Activated naive CD4-positive, alpha-beta T cell treated with anti-CD3 and anti-CD28 coated beads, Interleukin-2, amount 10 ng/mL, durations not matched to agents 7 days and 5 days (primary cell): ENCODE data around the gene TNFRSF8.

Experiments
- CTCF ChIA-PET: fragments of 350-600 bp; sonication (Branson Sonifier 250); formaldehyde crosslinking; loops from one replicate; lab custom pipeline; 2021; ENCODE audit warnings: antibody characterized with exemption; lab: Charles Lee
- DNase-seq: peaks from one replicate; pipeline ENCODE4 v3.0.0-alpha.2; 2020
- H3K27ac Mint-ChIP-seq: one replicate; pipeline ENCODE4 v1.8.0; 2021; ENCODE audit warnings: mild to moderate bottlenecking, moderate library complexity, mixed read lengths
- H3K27me3 Mint-ChIP-seq: one replicate; pipeline ENCODE4 v1.8.0; 2021; ENCODE audit warnings: mild to moderate bottlenecking, mixed read lengths
- H3K36me3 Mint-ChIP-seq: one replicate; pipeline ENCODE4 v1.8.0; 2021; ENCODE audit warnings: mixed read lengths
- H3K4me1 Mint-ChIP-seq: one replicate; pipeline ENCODE4 v1.8.0; 2021; ENCODE audit warnings: mixed read lengths
- H3K4me3 Mint-ChIP-seq: one replicate; pipeline ENCODE4 v1.8.0; 2021; ENCODE audit warnings: mild to moderate bottlenecking, moderate library complexity, mixed read lengths
- H3K9me3 Mint-ChIP-seq: one replicate; pipeline ENCODE4 v1.8.0; 2021; ENCODE audit warnings: mixed read lengths

The TNFRSF8 gene

DNA sequence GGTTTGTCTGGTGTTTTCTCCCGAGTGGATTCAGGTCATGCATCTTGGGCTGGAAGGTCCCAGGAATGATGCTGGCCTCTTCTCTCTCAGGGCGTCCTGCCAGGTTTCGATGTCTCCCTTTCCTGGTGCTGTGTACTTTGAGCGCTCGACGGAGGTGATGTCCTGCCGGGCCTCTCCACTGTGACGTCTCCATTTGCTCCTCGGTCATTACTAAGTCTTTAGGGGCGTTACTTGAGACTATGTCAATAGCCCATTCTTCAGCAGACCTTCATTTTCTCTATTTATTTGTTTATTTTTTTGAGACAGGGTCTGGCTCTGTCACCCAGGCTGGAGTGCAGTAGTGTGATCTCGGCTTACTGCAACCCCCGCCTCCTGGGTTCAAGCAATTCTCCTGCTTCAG lies 66.5 kb downstream of the TNFRSF8 start:
- Mint-ChIP-seq H3K27ac (no peak overlapping the region), H3K9me3 (no peaks in the 10 kb centered on the region), H3K36me3 (no peaks in the 10 kb centered on the region), H3K27me3 (peaks cover 3% of the 10 kb centered on the region), H3K4me3 (no peak overlapping the region), H3K4me1 (peaks cover 62% of the 10 kb centered on the region)
- CTCF ChIA-PET = interaction anchor here (1.1 kb wide), 1 partner anchor 10 kb away, joined by 4 read pairs; no protein-coding TSS in a partner anchor
- no peak for DNase-seq

DNA sequence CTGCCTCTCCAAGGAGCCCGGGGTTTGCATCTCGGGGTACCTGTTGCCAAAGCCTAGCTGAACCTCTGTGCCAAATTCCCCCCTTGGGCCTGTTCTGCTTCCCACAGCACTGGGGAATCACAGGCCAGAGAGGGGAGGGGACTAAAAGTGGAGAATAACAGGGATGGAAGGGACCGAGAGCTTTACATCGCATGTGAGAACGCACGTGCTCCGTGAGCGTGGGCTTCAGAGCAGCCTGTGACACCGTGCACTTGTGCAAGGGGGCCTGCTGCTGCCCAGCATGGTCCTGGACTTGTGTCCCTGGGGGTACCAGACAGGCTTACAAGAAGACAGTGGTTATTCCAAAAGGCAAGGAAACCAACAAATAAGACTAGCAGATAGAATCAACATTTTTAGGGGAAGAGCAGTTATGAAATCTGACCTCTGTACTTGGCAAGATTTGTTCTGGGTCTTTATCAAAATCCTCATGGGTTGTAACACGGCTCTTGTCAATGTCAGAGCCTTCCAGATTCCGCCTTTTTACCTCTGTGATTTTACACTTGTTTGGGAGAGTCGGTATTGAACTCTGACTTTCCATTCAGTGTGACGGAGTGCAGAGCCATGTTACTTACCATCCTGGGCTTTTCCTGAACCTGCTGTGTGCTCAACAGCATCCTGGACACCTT lies 67.5 kb downstream of the TNFRSF8 start:
- Mint-ChIP-seq H3K27me3 (peaks cover 3% of the 10 kb centered on the region), H3K9me3 (no peaks in the 10 kb centered on the region), H3K27ac (no peak overlapping the region), H3K36me3 (no peaks in the 10 kb centered on the region), H3K4me3 (no peak overlapping the region), H3K4me1 (peaks cover 55% of the 10 kb centered on the region)
- DNase-seq = no peak
- CTCF ChIA-PET = interaction anchor here (1.1 kb wide), 1 partner anchor 9 kb away, joined by 4 read pairs; no protein-coding TSS in a partner anchor

DNA sequence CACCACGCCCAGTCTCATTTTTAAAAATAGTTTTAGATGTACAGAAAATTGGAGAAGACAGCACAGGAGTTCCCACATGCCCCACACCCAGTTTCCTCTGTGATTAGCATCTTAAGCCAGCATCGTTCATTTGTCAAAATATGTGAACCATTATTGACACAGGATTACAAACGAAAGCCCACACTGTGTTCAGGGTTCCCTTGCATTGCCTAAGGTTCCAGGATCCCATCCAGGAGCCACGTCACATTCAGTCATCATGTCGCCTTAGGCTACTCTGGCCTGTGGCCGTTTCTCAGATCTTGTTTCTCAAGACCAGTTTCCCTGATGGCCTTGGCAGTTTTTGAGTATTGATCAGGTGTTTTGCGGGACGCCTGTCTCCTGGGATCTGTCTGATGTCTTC lies 69.0 kb downstream of the TNFRSF8 start:
- no peaks in the 10 kb centered on the region for H3K9me3 Mint-ChIP-seq
- no peaks in the 10 kb centered on the region for H3K27me3 Mint-ChIP-seq
- H3K4me3 Mint-ChIP-seq = no peak overlapping the region
- DNase-seq = no peak
- H3K4me1 Mint-ChIP-seq = peaks cover 45% of the 10 kb centered on the region
- H3K27ac Mint-ChIP-seq = peak overlapping the region; percentile 97
- CTCF ChIA-PET = interaction anchor here (0.8 to 1.2 kb wide), 2 partner anchors 31 to 78 kb away, joined by 3 read pairs; no protein-coding TSS in a partner anchor
- H3K36me3 Mint-ChIP-seq = no peaks in the 10 kb centered on the region

DNA sequence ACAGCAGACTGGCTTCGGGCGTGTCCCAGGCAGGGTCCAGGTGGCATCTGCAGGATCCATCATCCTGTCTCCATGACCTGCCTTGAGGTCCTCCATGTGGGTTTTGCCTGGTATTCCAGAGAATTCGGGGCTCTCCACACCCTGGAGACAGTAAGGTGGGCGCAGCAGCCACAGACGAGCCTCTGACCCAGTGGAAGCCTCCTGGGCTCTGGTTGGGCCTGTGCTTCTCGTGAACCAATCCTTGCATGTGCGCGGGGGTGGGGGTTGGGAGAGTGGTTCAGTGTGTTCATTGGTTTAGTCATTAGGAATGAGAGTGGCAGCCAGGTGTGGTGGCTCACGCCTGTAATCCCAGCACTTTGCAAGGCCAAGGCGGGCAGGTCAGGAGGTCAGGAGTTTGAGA lies 71.6 kb downstream of the TNFRSF8 start:
- no peak for DNase-seq
- peaks cover 35% of the 10 kb centered on the region for H3K4me1 Mint-ChIP-seq
- no peaks in the 10 kb centered on the region for H3K9me3 Mint-ChIP-seq
- H3K27ac Mint-ChIP-seq = no peak overlapping the region
- no peak overlapping the region for H3K4me3 Mint-ChIP-seq
- no peaks in the 10 kb centered on the region for H3K36me3 Mint-ChIP-seq
- CTCF ChIA-PET = interaction anchor here (0.9 kb wide), 1 partner anchor 10 kb away, joined by 4 read pairs; no protein-coding TSS in a partner anchor
- no peaks in the 10 kb centered on the region for H3K27me3 Mint-ChIP-seq

DNA sequence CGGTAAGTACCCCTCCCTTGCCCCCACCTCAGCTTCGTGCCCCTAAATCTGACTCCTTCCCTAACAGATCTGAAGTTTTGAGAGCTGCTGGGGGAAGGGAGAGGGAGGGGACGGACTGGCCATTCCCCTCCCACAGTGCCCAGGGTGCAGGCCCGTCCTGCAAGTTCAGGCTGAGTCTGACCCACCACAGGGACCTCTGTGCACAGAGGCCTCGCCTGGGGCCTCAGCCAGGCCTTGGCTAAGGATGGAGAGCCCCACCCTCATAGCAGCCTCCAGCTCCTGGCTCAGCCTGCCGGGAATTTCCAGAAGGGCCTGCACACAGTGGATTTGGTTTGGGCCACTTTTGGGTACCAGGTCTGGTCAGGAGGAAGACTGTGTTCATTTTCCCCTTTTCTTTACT lies 72.5 kb downstream of the TNFRSF8 start:
- Mint-ChIP-seq H3K9me3 (no peaks in the 10 kb centered on the region), H3K27me3 (no peaks in the 10 kb centered on the region), H3K27ac (no peak overlapping the region), H3K4me3 (no peak overlapping the region), H3K4me1 (peaks cover 33% of the 10 kb centered on the region), H3K36me3 (no peaks in the 10 kb centered on the region)
- DNase-seq = no peak
- CTCF ChIA-PET = interaction anchor here (0.6 to 0.8 kb wide), 2 partner anchors 11 to 16 kb away, joined by 3 to 4 read pairs; no protein-coding TSS in a partner anchor

DNA sequence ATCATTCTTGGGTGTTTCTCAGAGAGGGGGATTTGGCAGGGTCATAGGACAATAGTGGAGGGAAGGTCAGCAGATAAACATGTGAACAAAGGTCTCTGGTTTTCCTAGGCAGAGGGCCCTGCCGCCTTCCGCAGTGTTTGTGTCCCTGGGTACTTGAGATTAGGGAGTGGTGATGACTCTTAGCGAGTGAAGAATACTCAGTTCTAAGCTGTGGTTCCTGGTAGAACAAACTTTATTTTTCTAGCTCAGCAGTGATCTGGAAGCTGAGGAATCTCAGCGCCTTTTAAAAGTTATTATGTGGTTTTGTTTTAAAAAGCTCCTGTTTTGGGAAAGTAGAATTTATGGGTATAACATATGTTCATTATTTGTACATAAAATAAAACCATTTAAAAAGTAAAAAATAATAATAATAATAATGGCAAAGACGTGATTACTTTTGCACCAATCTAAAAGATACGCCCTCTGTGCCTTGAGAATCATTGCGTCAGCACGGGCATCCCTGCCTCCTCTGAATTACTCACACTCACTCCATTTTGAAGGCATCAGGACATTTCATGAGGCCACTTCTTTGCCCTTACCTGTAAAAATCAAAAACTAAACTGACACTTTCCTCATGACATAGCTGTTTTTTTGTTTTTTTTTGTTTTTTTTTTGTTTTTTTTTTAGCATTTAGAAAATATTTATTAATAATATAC lies 74.0 kb downstream of the TNFRSF8 start:
- H3K4me3 Mint-ChIP-seq = no peak overlapping the region
- no peaks in the 10 kb centered on the region for H3K36me3 Mint-ChIP-seq
- no peak overlapping the region for H3K27ac Mint-ChIP-seq
- no peaks in the 10 kb centered on the region for H3K27me3 Mint-ChIP-seq
- DNase-seq = no peak
- CTCF ChIA-PET = interaction anchor here (0.5 to 1.6 kb wide), 2 partner anchors 12 to 42 kb away, joined by 3 to 9 read pairs; no protein-coding TSS in a partner anchor
- no peaks in the 10 kb centered on the region for H3K9me3 Mint-ChIP-seq
- peaks cover 29% of the 10 kb centered on the region for H3K4me1 Mint-ChIP-seq

DNA sequence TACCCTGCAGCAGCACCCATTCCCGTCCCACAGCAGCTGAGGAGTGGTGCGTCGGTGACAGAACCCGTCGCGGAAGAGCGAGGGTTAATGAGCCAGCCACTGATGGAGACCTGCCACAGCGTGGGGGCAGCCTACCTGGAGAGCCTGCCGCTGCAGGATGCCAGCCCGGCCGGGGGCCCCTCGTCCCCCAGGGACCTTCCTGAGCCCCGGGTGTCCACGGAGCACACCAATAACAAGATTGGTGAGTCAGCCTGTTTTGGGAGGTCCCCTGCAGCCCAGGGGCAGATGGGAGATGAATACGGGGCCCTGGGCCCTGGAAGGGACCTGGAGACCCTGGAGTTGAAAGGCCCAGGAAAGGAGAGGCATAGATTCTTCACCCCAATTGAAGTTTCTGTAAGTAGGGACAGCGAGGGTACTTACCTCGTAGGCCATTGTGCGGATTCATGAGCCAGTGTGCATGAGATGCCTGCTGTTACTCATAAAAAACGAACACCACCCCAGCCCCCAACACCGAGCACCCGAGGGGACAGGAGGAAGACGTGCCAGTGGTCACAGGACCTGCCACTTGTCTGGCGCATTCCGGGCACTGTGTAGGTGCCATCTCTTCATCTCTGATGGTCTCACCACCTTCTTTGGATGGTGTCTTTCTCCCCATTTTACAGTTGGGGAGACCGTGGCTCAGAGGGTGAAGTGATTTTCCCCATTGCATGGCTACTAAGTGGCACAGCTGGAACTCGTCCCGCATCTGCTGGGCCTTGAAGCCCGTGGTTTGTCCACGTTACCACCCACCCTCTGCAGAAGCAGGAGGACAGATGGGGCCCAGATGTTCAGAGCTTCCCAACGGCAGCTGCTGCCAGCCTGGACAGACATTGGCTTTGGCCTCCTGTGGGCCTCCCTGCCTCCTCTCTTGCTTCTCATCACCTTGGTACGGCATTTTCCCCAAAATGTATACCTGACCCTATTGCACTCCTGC lies 75.4 kb downstream of the TNFRSF8 start:
- peaks cover 1% of the 10 kb centered on the region for H3K36me3 Mint-ChIP-seq
- no peaks in the 10 kb centered on the region for H3K27me3 Mint-ChIP-seq
- CTCF ChIA-PET = interaction anchor here (1.6 kb wide), 2 partner anchors 8 to 14 kb away, joined by 4 to 9 read pairs; no protein-coding TSS in a partner anchor
- peaks cover 27% of the 10 kb centered on the region for H3K4me1 Mint-ChIP-seq
- H3K27ac Mint-ChIP-seq = peak overlapping the region; percentile 49
- H3K4me3 Mint-ChIP-seq = no peak overlapping the region
- DNase-seq = no peak
- H3K9me3 Mint-ChIP-seq = no peaks in the 10 kb centered on the region

DNA sequence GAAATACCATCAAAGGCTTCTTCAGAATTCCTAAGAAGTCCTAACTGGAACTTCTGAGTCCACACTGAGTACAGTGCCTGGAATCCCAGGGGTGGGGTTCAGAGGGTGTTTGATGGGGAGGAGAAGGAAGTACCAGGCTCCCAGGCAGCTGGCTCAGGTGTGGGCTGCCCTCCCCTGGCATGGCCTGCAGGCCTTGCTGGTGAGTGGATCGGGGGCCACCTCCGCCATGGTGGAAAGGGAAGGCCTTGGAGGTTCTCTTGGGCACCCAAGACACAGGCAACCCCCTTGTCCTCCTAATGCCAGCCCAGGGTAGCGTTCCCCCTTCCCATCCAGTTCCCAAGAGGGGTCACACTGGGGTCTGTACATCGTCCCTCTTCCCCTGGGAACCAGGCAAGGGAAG lies 76.9 kb downstream of the TNFRSF8 start:
- H3K4me1 Mint-ChIP-seq = peaks cover 32% of the 10 kb centered on the region
- no peak overlapping the region for H3K27ac Mint-ChIP-seq

DNA sequence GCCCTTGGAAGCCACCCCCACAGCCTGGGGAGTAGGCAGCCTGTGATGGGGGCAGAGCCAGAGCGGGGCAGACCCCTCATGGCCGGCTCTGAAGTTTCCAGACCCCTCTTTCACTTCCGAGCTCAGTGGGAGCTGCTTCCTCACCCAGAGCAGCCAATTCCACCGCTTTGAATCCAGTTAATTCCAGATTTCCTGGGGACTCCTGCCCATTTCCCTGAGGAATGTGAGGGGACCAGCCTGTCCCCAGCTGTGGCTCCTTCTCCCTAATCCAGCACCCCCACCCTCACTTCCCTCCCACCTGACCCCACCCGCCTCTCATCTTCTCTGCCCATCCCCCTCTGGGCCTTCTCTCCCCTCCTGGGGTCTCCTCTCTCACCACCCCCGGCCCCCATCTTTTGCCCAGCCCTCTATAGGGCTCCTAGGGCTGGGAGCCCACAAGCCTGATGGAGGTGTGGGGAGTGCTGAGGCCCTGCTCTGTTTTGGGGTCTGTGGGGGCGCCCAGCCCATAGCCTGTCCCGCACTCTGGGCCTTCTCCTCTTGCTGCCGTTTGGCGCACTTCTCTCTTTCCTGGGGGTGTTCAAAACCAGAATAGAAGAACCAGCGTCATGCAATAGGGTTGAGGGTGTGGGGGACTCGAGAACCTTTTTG lies 77.5 kb downstream of the TNFRSF8 start:
- no peak for DNase-seq
- CTCF ChIA-PET = interaction anchor here (1.4 to 1.6 kb wide), 2 partner anchors 9 to 10 kb away, joined by 3 to 4 read pairs; no protein-coding TSS in a partner anchor
- Mint-ChIP-seq H3K36me3 (peaks cover 3% of the 10 kb centered on the region), H3K27ac (no peak overlapping the region), H3K4me1 (peaks cover 38% of the 10 kb centered on the region), H3K9me3 (no peaks in the 10 kb centered on the region), H3K27me3 (no peaks in the 10 kb centered on the region), H3K4me3 (no peak overlapping the region)

More for the DNA sequence above, 76.9 kb downstream of the TNFRSF8 start:
- no peak overlapping the region for H3K4me3 Mint-ChIP-seq
- H3K9me3 Mint-ChIP-seq = no peaks in the 10 kb centered on the region
- DNase-seq = no peak
- H3K27me3 Mint-ChIP-seq = no peaks in the 10 kb centered on the region
- H3K36me3 Mint-ChIP-seq = peaks cover 3% of the 10 kb centered on the region
- CTCF ChIA-PET = interaction anchor here (1.6 kb wide), 1 partner anchor 10 kb away, joined by 4 read pairs; no protein-coding TSS in a partner anchor

DNA sequence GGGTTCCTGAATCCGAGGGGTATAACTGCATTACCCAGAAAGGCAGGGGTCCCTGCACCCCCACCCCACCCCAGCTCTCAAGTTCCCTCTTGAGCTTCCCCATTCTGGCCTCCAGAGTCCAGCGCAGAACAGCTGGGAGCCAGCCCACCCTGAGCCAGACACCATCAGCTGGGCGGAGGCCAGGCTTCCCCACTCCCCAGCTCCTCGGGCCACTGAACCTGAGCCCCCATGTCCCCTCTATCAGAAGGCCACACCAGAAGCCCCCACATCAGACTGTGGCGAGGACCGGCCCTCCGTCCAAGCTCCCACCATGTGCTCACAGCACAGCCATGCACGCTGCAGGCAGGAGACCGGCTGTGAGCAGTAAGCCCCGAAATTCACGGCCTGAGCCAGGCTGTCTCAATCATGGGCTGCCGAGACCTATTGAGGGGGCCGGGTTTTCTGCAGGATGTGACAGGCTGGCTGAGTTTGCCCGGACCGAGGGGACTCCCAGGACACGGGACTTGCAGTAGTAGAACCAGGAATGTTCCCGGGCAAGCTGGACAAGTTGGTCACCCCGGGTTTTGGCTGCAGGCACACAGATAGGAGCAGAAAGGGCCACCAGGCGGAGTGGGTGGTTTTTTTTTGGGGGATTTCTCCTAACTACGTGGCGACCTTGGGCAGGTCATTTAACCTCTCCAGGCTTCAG lies 78.2 kb downstream of the TNFRSF8 start:
- CTCF ChIA-PET = interaction anchor here (1.2 to 1.4 kb wide), 2 partner anchors 9 to 68 kb away, joined by 3 read pairs; no protein-coding TSS in a partner anchor
- H3K9me3 Mint-ChIP-seq = no peaks in the 10 kb centered on the region
- H3K4me1 Mint-ChIP-seq = peaks cover 40% of the 10 kb centered on the region
- no peaks in the 10 kb centered on the region for H3K27me3 Mint-ChIP-seq
- DNase-seq = no peak
- H3K4me3 Mint-ChIP-seq = no peak overlapping the region
- H3K36me3 Mint-ChIP-seq = peaks cover 3% of the 10 kb centered on the region
- H3K27ac Mint-ChIP-seq = no peak overlapping the region

DNA sequence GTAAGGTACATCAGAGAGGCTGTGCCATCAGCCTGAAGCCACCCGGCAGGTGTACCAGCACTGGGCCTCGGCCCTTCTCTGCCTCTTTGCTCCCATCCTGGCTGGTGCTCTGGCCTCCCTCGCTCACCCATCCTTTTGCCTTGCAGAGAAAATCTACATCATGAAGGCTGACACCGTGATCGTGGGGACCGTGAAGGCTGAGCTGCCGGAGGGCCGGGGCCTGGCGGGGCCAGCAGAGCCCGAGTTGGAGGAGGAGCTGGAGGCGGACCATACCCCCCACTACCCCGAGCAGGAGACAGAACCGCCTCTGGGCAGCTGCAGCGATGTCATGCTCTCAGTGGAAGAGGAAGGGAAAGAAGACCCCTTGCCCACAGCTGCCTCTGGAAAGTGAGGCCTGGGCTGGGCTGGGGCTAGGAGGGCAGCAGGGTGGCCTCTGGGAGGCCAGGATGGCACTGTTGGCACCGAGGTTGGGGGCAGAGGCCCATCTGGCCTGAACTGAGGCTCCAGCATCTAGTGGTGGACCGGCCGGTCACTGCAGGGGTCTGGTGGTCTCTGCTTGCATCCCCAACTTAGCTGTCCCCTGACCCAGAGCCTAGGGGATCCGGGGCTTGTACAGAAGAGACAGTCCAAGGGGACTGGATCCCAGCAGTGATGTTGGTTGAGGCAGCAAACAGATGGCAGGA lies 79.2 kb downstream of the TNFRSF8 start:
- no peak overlapping the region for H3K27ac Mint-ChIP-seq
- CTCF ChIA-PET = interaction anchor here (0.8 to 1.4 kb wide), 3 partner anchors 8 to 67 kb away, joined by 3 read pairs; no protein-coding TSS in a partner anchor
- H3K9me3 Mint-ChIP-seq = no peaks in the 10 kb centered on the region

DNA sequence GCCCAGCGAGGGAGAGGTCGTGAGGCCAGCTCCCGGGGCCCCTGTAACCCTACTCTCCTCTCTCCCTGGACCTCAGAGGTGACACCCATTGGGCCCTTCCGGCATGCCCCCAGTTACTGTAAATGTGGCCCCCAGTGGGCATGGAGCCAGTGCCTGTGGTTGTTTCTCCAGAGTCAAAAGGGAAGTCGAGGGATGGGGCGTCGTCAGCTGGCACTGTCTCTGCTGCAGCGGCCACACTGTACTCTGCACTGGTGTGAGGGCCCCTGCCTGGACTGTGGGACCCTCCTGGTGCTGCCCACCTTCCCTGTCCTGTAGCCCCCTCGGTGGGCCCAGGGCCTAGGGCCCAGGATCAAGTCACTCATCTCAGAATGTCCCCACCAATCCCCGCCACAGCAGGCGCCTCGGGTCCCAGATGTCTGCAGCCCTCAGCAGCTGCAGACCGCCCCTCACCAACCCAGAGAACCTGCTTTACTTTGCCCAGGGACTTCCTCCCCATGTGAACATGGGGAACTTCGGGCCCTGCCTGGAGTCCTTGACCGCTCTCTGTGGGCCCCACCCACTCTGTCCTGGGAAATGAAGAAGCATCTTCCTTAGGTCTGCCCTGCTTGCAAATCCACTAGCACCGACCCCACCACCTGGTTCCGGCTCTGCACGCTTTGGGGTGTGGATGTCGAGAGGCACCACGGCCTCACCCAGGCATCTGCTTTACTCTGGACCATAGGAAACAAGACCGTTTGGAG lies 80.0 kb downstream of the TNFRSF8 start:
- no peak for DNase-seq
- Mint-ChIP-seq H3K36me3 (peaks cover 5% of the 10 kb centered on the region), H3K4me3 (no peak overlapping the region), H3K4me1 (peaks cover 57% of the 10 kb centered on the region), H3K9me3 (no peaks in the 10 kb centered on the region), H3K27me3 (no peaks in the 10 kb centered on the region), H3K27ac (peak overlapping the region; percentile 87)
- CTCF ChIA-PET = no interaction called here

More for the DNA sequence above, 79.2 kb downstream of the TNFRSF8 start:
- no peak for DNase-seq
- Mint-ChIP-seq H3K4me3 (no peak overlapping the region), H3K36me3 (peaks cover 5% of the 10 kb centered on the region), H3K4me1 (peaks cover 50% of the 10 kb centered on the region), H3K27me3 (no peaks in the 10 kb centered on the region)
